GM13976 (cell line): ENCODE measurements around the gene SETD7.
"Not testable (repeated sequence)": the region's sequence is repeated elsewhere in the genome, so short reads cannot be mapped to it uniquely, and the experiment has no call there.

Experiments used
- DNase-seq: peaks from one replicate; pipeline ENCODE4 v3.0.0; 2012; ENCODE audit warnings: low spot score
- CTCF ChIP-seq: IDR thresholded peaks from 2 replicates; pipeline ENCODE4 v1.5.1; 2012; ENCODE audit warnings: borderline replicate concordance, mild to moderate bottlenecking; ENCODE audit not compliant: insufficient read depth; ENCODE audit errors: extremely low read depth, missing control alignments, control extremely low read depth
- in situ Hi-C: fragments of 300-500 bp; cut with MboI; formaldehyde crosslinking; loops from one replicate; pipeline ENCODE4 v1.12.0; 2022; ENCODE audit warnings: low sequenced_read_pairs, mixed read lengths, inconsistent platforms; ENCODE audit not compliant: unreplicated experiment

The SETD7 gene

GRCh38 chr4:139450586-139450985 is 105.4 kb downstream of the SETD7 start:
- DNase-seq = no peak
- no peak for TF ChIP-seq CTCF
- in situ Hi-C loops = no loop called here

GRCh38 chr4:139447078-139447477 is 108.9 kb downstream of the SETD7 start:
- DNase-seq, in situ Hi-C loops: not testable (repeated sequence)
